Osteocyte (in vitro differentiated cells): ENCODE measurements around the gene SAMD15. TPM values are rescaled to one million over a fixed set of nuclear protein-coding genes. Genes with fewer than 3 reads are reported as not detected.

ENCODE experiments used
- DNase-seq: peaks from one replicate; pipeline ENCODE4 v3.0.0; 2021; ENCODE audit warnings: mixed read lengths; ENCODE audit not compliant: unreplicated experiment; ENCODE audit errors: extremely low spot score
- H3K27ac Mint-ChIP-seq: one replicate; pipeline ENCODE4 v1.8.0; 2021; ENCODE audit warnings: mild to moderate bottlenecking, mixed read lengths; ENCODE audit not compliant: unreplicated experiment
- H3K27me3 Mint-ChIP-seq: one replicate; pipeline ENCODE4 v1.8.0; 2021; ENCODE audit warnings: mixed read lengths; ENCODE audit not compliant: unreplicated experiment
- H3K36me3 Mint-ChIP-seq: one replicate; pipeline ENCODE4 v1.8.0; 2021; ENCODE audit warnings: mixed read lengths; ENCODE audit not compliant: unreplicated experiment
- H3K4me1 Mint-ChIP-seq: one replicate; pipeline ENCODE4 v1.8.0; 2021; ENCODE audit warnings: mixed read lengths; ENCODE audit not compliant: unreplicated experiment
- H3K4me3 Mint-ChIP-seq: one replicate; pipeline ENCODE4 v1.8.0; 2021; ENCODE audit warnings: mild to moderate bottlenecking, moderate library complexity, mixed read lengths; ENCODE audit not compliant: unreplicated experiment
- H3K9me3 Mint-ChIP-seq: one replicate; pipeline ENCODE4 v1.8.0; 2021; ENCODE audit warnings: mixed read lengths; ENCODE audit not compliant: unreplicated experiment
- CTCF ChIP-seq: fragments of 200-600 bp; sonication (generic); IDR thresholded peaks from 2 replicates; pipeline ENCODE4 v1.5.0; 2021; ENCODE audit warnings: antibody characterized with exemption, mild to moderate bottlenecking, moderate library complexity
- total RNA-seq: library from RNA; stranded (reverse); gene quantifications from 2 replicates; pipeline ENCODE4 v1.2.1, GENCODE V29; 2021

SAMD15 gene
- total RNA-seq, 1 donor from 2014 or later, result 2.2 TPM

- DNase-seq, result no peak
- Mint-ChIP-seq H3K9me3 (no peaks in the 10 kb centered on the region), H3K4me3 (no peak overlapping the region), H3K4me1 (no peaks in the 10 kb centered on the region), H3K27me3 (peaks cover 6% of the 10 kb centered on the region), H3K27ac (no peak overlapping the region), H3K36me3 (no peaks in the 10 kb centered on the region)
- TF ChIP-seq CTCF, result no peak
Measured at GRCh38 chr14:77400216-77400615, 23.0 kb downstream of the SAMD15 start.

GRCh38 chr14:77403768-77404167 lies 26.6 kb downstream of the SAMD15 start:
- H3K4me3 Mint-ChIP-seq, result no peak overlapping the region
- H3K27me3 Mint-ChIP-seq, result peaks cover 6% of the 10 kb centered on the region
- no peaks in the 10 kb centered on the region for H3K9me3 Mint-ChIP-seq
- TF ChIP-seq CTCF, result no peak
- no peaks in the 10 kb centered on the region for H3K36me3 Mint-ChIP-seq
- H3K4me1 Mint-ChIP-seq, result no peaks in the 10 kb centered on the region
- no peak overlapping the region for H3K27ac Mint-ChIP-seq
- DNase-seq, result no peak

- Mint-ChIP-seq H3K4me3 (no peak overlapping the region), H3K27ac (no peak overlapping the region)
- TF ChIP-seq CTCF, result no peak
Measured at GRCh38 chr14:77406086-77406485, 28.9 kb downstream of the SAMD15 start.

GRCh38 chr14:77406718-77407117 lies 29.5 kb downstream of the SAMD15 start:
- no peaks in the 10 kb centered on the region for H3K36me3 Mint-ChIP-seq
- no peak overlapping the region for H3K4me3 Mint-ChIP-seq
- H3K4me1 Mint-ChIP-seq, result no peaks in the 10 kb centered on the region
- H3K9me3 Mint-ChIP-seq, result no peaks in the 10 kb centered on the region
- no peak for TF ChIP-seq CTCF
- H3K27ac Mint-ChIP-seq, result no peak overlapping the region
- no peak for DNase-seq
- H3K27me3 Mint-ChIP-seq, result no peaks in the 10 kb centered on the region

More at GRCh38 chr14:77406086-77406485, 28.9 kb downstream of the SAMD15 start:
- no peaks in the 10 kb centered on the region for H3K27me3 Mint-ChIP-seq
- H3K36me3 Mint-ChIP-seq, result no peaks in the 10 kb centered on the region
- H3K9me3 Mint-ChIP-seq, result no peaks in the 10 kb centered on the region
- DNase-seq, result no peak
- no peaks in the 10 kb centered on the region for H3K4me1 Mint-ChIP-seq

GRCh38 chr14:77407158-77407557 lies 30.0 kb downstream of the SAMD15 start:
- no peak for DNase-seq
- H3K36me3 Mint-ChIP-seq, result no peaks in the 10 kb centered on the region
- no peaks in the 10 kb centered on the region for H3K4me1 Mint-ChIP-seq
- no peak overlapping the region for H3K27ac Mint-ChIP-seq
- no peak overlapping the region for H3K4me3 Mint-ChIP-seq
- no peaks in the 10 kb centered on the region for H3K9me3 Mint-ChIP-seq
- no peaks in the 10 kb centered on the region for H3K27me3 Mint-ChIP-seq
- no peak for TF ChIP-seq CTCF
